ENCODE measurements around the gene PDGFB.
"Not testable (repeated sequence)": the region's sequence is repeated elsewhere in the genome, so short reads cannot be mapped to it uniquely, and the experiment has no call there.

Gene PDGFB

DNA sequence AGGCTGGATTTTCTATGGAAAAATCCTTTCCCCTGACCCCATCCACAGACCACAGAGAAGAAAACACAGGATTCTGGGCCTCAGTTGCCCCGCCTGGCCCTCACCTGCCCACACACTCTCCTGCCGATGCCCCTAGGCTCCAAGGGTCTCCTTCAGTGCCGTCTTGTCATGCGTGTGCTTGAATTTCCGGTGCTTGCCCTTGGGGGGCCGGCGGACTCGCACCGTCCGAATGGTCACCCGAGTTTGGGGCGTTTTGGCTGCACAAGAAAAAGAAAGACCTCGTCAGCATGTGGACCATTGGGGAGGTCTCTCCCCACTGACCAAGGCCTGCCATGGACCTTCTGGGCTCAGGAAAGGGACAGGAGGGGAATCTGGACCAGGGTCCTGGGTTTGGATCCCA, 19.2 kb downstream of the PDGFB start:
- DNase-seq = no peak

- DNase-seq = no peak
Measured at GRCh38 chr22:39224550-39224949, 20.2 kb downstream of the PDGFB start.

- DNase-seq = no peak
Measured at GRCh38 chr22:39223091-39223710, 21.6 kb downstream of the PDGFB start.

- DNase-seq = no peak
Measured at GRCh38 chr22:39221999-39222686, 22.6 kb downstream of the PDGFB start.

GRCh38 chr22:39220890-39221850, 23.6 kb downstream of the PDGFB start:
- DNase-seq = no peak

GRCh38 chr22:39220450-39220849, 24.3 kb downstream of the PDGFB start:
- no peak for DNase-seq

DNA sequence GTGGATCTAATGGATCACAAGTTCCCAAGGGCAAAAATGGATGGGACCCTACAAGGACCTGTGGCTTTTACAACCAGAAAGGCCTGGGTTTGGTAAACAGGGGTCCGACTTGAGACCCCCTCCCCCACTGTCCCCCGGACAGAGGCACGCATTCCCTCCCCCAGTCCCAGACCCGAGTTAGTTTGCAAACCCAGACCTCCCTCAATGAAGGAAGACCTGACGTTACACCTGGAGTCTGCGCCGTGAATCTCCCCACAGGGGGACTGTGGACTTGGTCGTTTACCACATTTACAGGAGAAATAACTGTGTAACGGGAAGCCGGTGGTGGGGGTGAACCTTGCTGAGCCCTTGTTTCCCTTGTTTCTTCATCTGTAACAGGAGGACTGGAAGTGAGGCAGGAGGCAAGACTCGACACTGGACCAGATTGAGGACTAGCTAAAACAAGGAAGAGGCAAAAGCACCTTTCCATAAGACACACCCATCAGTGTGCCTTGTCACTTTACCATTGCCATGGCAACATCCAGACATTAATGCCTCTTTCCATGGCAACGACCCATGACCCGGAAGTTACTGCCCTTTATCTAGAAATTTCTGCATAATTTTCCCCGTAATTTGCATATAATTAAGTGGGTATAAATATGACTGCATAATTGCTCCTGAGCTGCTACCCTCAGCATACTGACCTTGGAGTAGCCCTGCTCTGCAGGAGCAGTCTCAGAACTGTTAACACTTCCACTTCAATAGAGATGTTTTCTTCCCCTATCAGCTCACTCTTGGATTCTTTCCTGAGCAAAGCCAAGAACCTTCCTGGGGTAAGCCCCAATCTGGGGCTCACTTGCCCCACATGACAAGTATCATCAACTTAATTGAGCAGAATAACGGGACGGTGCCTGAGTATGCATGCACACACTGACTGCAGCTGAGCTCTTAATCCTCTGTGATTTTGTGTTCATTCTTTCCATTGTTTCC, 25.4 kb downstream of the PDGFB start:
- DNase-seq = no peak

- DNase-seq = not testable (repeated sequence)
Measured at GRCh38 chr22:39218432-39218831, 26.4 kb downstream of the PDGFB start.

GRCh38 chr22:39216143-39216490, 28.7 kb downstream of the PDGFB start:
- DNase-seq = no peak

- DNase-seq = peak in 3 of 4 experiments; percentile 31 to 42 (median 31)
Measured at GRCh38 chr22:39215426-39216142, 29.2 kb downstream of the PDGFB start.

- DNase-seq = no peak
Measured at GRCh38 chr22:39215070-39215396, 29.7 kb downstream of the PDGFB start.

- no peak for DNase-seq
Measured at GRCh38 chr22:39214383-39215069, 30.3 kb downstream of the PDGFB start.

GRCh38 chr22:39214006-39214382, 30.8 kb downstream of the PDGFB start:
- no peak for DNase-seq

DNA sequence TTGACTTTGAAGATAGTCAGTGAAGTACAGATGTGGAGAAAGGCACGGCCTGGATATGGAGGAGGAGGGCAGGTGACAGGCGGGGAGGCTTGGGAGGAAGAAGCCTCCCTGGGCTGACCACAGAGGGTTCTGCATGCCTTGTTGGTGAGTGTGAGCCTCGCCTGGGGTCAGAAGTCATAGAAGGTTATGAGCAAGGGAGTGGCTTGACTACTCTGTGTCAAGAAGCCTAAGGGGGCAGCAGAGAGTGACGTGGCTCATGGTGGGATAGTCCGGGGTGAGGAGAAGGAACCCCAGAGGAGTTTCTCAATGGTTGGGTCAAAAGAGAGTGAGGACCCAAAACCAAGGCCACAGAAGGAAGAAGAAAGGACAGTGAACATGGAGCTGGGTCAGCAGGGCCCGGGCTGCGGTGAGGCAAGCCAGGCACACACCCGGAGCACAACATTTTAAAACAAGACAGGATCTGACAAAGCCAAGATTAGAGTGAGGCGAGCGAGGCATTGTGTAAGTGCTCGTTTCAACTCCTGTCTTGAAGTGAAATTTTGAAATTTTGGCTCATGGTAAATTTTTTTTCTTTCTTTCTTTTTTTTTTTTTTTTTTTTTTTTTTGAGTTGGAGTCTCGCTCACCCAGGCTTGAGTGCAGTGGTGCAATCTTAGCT, 31.9 kb downstream of the PDGFB start:
- DNase-seq = no peak

- DNase-seq = no peak
Measured at GRCh38 chr22:39209756-39210155, 35.0 kb downstream of the PDGFB start.

- DNase-seq = no peak
Measured at GRCh38 chr22:39208013-39208680, 36.6 kb downstream of the PDGFB start.

GRCh38 chr22:39207141-39208012, 37.4 kb downstream of the PDGFB start:
- peak in 1 of 4 experiments; percentile 25 for DNase-seq

- no peak for DNase-seq
Measured at GRCh38 chr22:39206491-39206890, 38.3 kb downstream of the PDGFB start.

All from suppressor macrophage (primary cell).